ENCODE data around the gene ADAMTS10. TPM values are rescaled to one million over a fixed set of nuclear protein-coding genes. Genes with fewer than 3 reads are reported as not detected.

Gene ADAMTS10
- total and polyA plus RNA-seq, 2 of the 8 experiments (the other 6 are each of a cell fraction or from before 2014, with no cell fraction given): 6.9 to 17.4 TPM

DNA sequence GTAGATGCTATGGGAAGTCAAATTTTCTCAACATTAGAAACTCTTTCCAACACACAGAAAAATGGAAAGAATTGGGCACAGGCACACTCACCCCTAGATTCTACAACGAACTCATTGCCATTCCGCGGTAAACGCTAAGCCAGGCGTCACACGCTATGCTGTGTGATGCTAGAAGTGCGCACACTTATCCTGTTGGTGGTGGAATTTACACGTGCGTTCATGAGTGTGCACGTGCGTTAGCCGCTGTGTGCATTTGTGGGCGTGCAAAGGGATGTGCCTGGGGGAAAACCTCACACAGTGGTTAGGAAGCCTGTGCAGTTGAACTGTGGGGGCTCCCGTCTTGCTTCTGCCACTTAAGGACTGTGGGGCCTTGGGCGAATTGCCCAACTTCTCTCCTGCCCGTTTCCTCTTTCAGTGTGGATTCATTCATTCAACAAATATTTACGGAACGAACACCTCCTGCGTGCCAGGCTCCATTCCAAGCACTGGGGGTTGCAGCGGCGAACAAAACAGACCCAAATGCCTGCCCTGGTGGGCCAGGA, 27.6 kb upstream of the ADAMTS10 start:
- Histone ChIP-seq H2BK120ac (replicated peaks; ENCODE audit: low read depth, low read length) (no peak overlapping the region), H3K9me3 (ENCODE audit: insufficient read depth in 2 of 2, low read depth in 1 of 2, low read length in 1 of 2) (peaks cover 0 to 5% of the 10 kb centered on the region in 2 experiments; a peak in 2 of 4 replicates), H3K36me3 (ENCODE audit: control insufficient read depth in 2 of 4, insufficient read depth in 4 of 4, low read length in 3 of 4) (no peaks in the 10 kb centered on the region), H3K4me3 (ENCODE audit: extremely low read depth in 1 of 4, insufficient read depth in 2 of 4, low read depth in 3 of 4, low read length in 4 of 4) (no peak overlapping the region), H3K27me3 (replicated peaks in 1 of 4; ENCODE audit: control insufficient read depth in 3 of 4, extremely low read depth in 1 of 4, insufficient read depth in 3 of 4, low read length in 3 of 4) (peaks cover 0 to 11% (median 7%) of the 10 kb centered on the region in 4 experiments; a peak in 3 of 7 replicates), H4K91ac (replicated peaks; ENCODE audit: insufficient read length, low read length) (no peak overlapping the region), H2BK20ac (ENCODE audit: low read length) (no peak overlapping the region), H3K4ac (replicated peaks; ENCODE audit: insufficient read length, low read depth, low read length) (no peak overlapping the region), H3K23ac (ENCODE audit: insufficient read length) (no peak overlapping the region), H3K14ac (ENCODE audit: insufficient read length) (no peak overlapping the region), H2BK5ac (ENCODE audit: low read depth, low read length) (no peak overlapping the region), H2BK12ac (ENCODE audit: low read depth, low read length) (no peak overlapping the region), H2AK5ac (ENCODE audit: low read depth, low read length) (no peak overlapping the region), H3K9ac (replicated peaks in 1 of 4; ENCODE audit: extremely low read depth in 1 of 4, low read depth in 3 of 4, low read length in 3 of 4) (no peak overlapping the region), H3K27ac (ENCODE audit: low read depth, low read length) (no peak overlapping the region), H3K56ac (replicated peaks; ENCODE audit: insufficient read length, low read depth, low read length) (no peak overlapping the region), H2BK15ac (ENCODE audit: low read length) (no peak overlapping the region), H4K20me1 (replicated peaks in 1 of 2; ENCODE audit: control insufficient read depth in 1 of 2, insufficient read depth in 2 of 2, low read length in 2 of 2) (no peaks in the 10 kb centered on the region), H3K18ac (ENCODE audit: extremely low read depth, low read length) (no peak overlapping the region), H4K8ac (ENCODE audit: extremely low read depth, insufficient read depth, low read length) (no peak overlapping the region), H4K5ac (ENCODE audit: insufficient read length, low read depth, low read length) (no peak overlapping the region), H3K23me2 (ENCODE audit: low read depth, low read length) (no peaks in the 10 kb centered on the region), H2AFZ (ENCODE audit: low read length) (no peak overlapping the region), H3K4me2 (ENCODE audit: insufficient read depth in 1 of 2, low read depth in 2 of 2, low read length in 2 of 2) (no peak overlapping the region), H3K79me2 (ENCODE audit: control insufficient read depth in 1 of 2, insufficient read depth in 2 of 2, low read length in 2 of 2) (no peaks in the 10 kb centered on the region), H3K79me1 (ENCODE audit: low read depth, low read length) (no peaks in the 10 kb centered on the region), H3K4me1 (replicated peaks in 1 of 4; ENCODE audit: control insufficient read depth in 3 of 4, insufficient read depth in 4 of 4, low read length in 3 of 4) (peaks cover 0 to 4% (median 2%) of the 10 kb centered on the region in 4 experiments; a peak in 2 of 7 replicates)
- FAIRE-seq (no peak), DNase-seq (ENCODE audit: low read depth in 1 of 2, low spot score in 2 of 2) (no peak)
- ChIA-PET POLR2A (ENCODE audit: partially characterized antibody) (no interaction called here), CTCF (ENCODE audit: partially characterized antibody) (no interaction called here)
- WGBS, 2 experiments (ENCODE audit: extremely low coverage in 1 of 2, insufficient coverage in 1 of 2, insufficient read length in 1 of 2, insufficient replicate concordance in 2 of 2, low coverage in 1 of 2, low lambda C conversion rate in 2 of 2, missing lambda C conversion rate in 1 of 2): 83% methylated on average over 20 of the region's 21 CpGs; no CpG with 5 or more reads in 1 of the 2 experiments
- TF ChIP-seq CBX5 (IDR thresholded peaks at IDR 0.05; ENCODE audit: low read depth, low read length) (no peak), CBX8 (IDR thresholded peaks at IDR 0.05; ENCODE audit: borderline replicate concordance, low read depth, low read length) (no peak), ZNF274 (IDR thresholded peaks at IDR 0.05; ENCODE audit: borderline replicate concordance, extremely low read depth, low read length) (no peak), CTBP2 (IDR thresholded peaks at IDR 0.05; ENCODE audit: borderline replicate concordance, insufficient read depth, insufficient read length, low read length) (no peak), NRF1 (IDR thresholded peaks at IDR 0.05; ENCODE audit: low read depth, low read length) (no peak), YY1 (IDR thresholded peaks at IDR 0.05; ENCODE audit: low read depth, low read length) (no peak), TAF1 (IDR thresholded peaks at IDR 0.05; ENCODE audit: low read depth, low read length) (no peak), KDM1A (IDR thresholded peaks at IDR 0.05; ENCODE audit: borderline replicate concordance, low read length) (no peak), EZH2 (IDR thresholded peaks at IDR 0.05; ENCODE audit: low read depth, low read length, severe bottlenecking) (no peak), E2F6 (IDR thresholded peaks at IDR 0.05) (no peak), SAP30 (IDR thresholded peaks at IDR 0.05; ENCODE audit: insufficient read depth, insufficient replicate concordance, low read length) (no peak), SRF (IDR thresholded peaks at IDR 0.05; ENCODE audit: low read depth, low read length) (no peak)
